ENCODE results near the gene ZC3H7A. TPM values are rescaled to one million over a fixed set of nuclear protein-coding genes. Genes with fewer than 3 reads are reported as not detected.

Gene ZC3H7A
- total and polyA plus RNA-seq, 2 of the 13 experiments (the other 11 are each of a cell fraction or from before 2014, with no cell fraction given), result 29.2 to 36.8 TPM

DNA sequence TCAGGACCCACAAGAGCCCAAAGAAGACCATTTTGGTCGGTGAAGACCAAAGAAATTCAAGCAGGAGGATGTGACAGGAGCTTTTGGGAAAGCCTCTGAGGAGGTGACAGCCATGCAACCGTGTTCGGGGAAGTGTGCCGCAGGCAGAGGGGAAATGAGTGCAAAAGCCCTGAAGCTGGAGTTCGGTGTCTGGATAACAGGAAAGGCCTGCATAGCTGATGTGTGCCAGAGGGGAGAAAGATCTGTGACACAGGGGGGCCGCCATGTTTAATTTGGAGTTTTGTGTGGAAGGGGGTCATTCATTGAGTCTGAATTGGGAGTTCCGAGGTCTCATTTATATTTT, 870 bp upstream of the ZC3H7A start:
- H3K27me3 ChIP-seq (ENCODE audit: control insufficient read depth in 1 of 2, insufficient read depth in 2 of 2, low read length in 2 of 2), result no peaks in the 10 kb centered on the region; a peak in 1 of 5 replicates
- H4K20me1 ChIP-seq (ENCODE audit: insufficient read depth, low read length), result peaks cover 27% of the 10 kb centered on the region
- H3K9ac ChIP-seq (ENCODE audit: insufficient read depth, low read depth, low read length), result peak overlapping the region; percentile 95
- H3K4me1 ChIP-seq (ENCODE audit: insufficient read depth, low read length), result peaks cover 73% of the 10 kb centered on the region
- H3K36me3 ChIP-seq (replicated peaks in 1 of 2; ENCODE audit: control insufficient read depth in 1 of 2, insufficient read depth in 2 of 2, low read length in 2 of 2), result peaks cover 0 to 8% of the 10 kb centered on the region in 2 experiments; a peak in 2 of 5 replicates
- WGBS (ENCODE audit: low lambda C conversion rate), result under 1% methylated on average over 7 of the region's 7 CpGs
- peaks cover 61% of the 10 kb centered on the region for H3K79me2 ChIP-seq (ENCODE audit: insufficient read depth, low read length)
- ATAC-seq, result peak; percentile 10
- H3K9me3 ChIP-seq (ENCODE audit: low read length), result no peaks in the 10 kb centered on the region
- H3K4me3 ChIP-seq (replicated peaks in 1 of 3; ENCODE audit: insufficient read depth in 1 of 3, low read depth in 2 of 3, low read length in 3 of 3), result peak overlapping the region; percentile 76 to 90 (median 83)
- H3K4me2 ChIP-seq (ENCODE audit: low read depth, low read length), result peak overlapping the region; percentile 93
- BruUV-seq (replicated peaks), result no TSS peak
- no peak overlapping the region for H2AFZ ChIP-seq (ENCODE audit: low read length)
- ChIA-PET CTCF (ENCODE audit: low intra/inter-chr PET ratio, low total read pairs) (no interaction called here), POLR2A (interaction anchor here (0.6 to 5.9 kb wide), 54 partner anchors 8 to 490 kb away, joined by 3 to 207 read pairs (median 6); partner anchors contain the start of genes GSPT1, LITAF, RSL1D1 and TXNDC11)
- DNase-seq (ENCODE audit: low spot score), result no peak
- FAIRE-seq, result no peak
- in situ Hi-C loops (cut with HindIII; ENCODE audit: extremely low pct_ligation_motif_present, low pct_unique_long_range_greater_than_20kb) (no loop called here), intact Hi-C loops (cut with micrococcal nuclease; ENCODE audit: unreplicated experiment) (loop anchor here (5.0 to 10.0 kb wide), 2 partner anchors 114 to 213 kb away; partner anchors contain the start of gene LITAF)
- H3K27ac ChIP-seq (ENCODE audit: extremely low read length, insufficient read depth, low read length), result peak overlapping the region; percentile 85
- TF ChIP-seq ZNF816 (CRISPR knock-in tag; IDR thresholded peaks at IDR 0.05; ENCODE audit: borderline replicate concordance) (peak; percentile 92), ZBTB20 (CRISPR knock-in tag; IDR thresholded peaks at IDR 0.05; ENCODE audit: borderline replicate concordance, low read depth) (no peak), DNMT1 (CRISPR knock-in tag; IDR thresholded peaks at IDR 0.05) (no peak), ZFP36 (IDR thresholded peaks at IDR 0.05; ENCODE audit: borderline replicate concordance, low read depth, low read length, partially characterized antibody) (no peak), ZC3H13 (CRISPR knock-in tag; IDR thresholded peaks at IDR 0.05) (peak; percentile 87; the same call in 1 of the 2 replicates), ZNF674 (CRISPR knock-in tag; IDR thresholded peaks at IDR 0.05; ENCODE audit: low read depth) (no peak), POLR2A (IDR thresholded peaks at IDR 0.05; ENCODE audit: insufficient read depth in 1 of 2, low read depth in 2 of 2, low read length in 2 of 2) (no peak), SALL2 (CRISPR knock-in tag; IDR thresholded peaks at IDR 0.05) (no peak), MIXL1 (CRISPR knock-in tag; IDR thresholded peaks at IDR 0.05) (no peak), ZNF331 (CRISPR knock-in tag; IDR thresholded peaks at IDR 0.05) (no peak), XRCC5 (optimal IDR thresholded peaks at IDR 0.05; ENCODE audit: low read length) (peak; percentile 5), ZNF7 (CRISPR knock-in tag; IDR thresholded peaks at IDR 0.05) (no peak), PHF20 (CRISPR knock-in tag; IDR thresholded peaks at IDR 0.05) (no peak), AGO1 (IDR thresholded peaks at IDR 0.05; ENCODE audit: low read depth, low read length, poor library complexity, severe bottlenecking) (no peak), FOSL2 (CRISPR knock-in tag; IDR thresholded peaks at IDR 0.05) (0 out of 2 replicates have a peak, but pooled peaks have one; percentile 4), ZMYM2 (CRISPR knock-in tag; IDR thresholded peaks at IDR 0.05) (no peak)
- TF ChIP-seq, protein P1, sequence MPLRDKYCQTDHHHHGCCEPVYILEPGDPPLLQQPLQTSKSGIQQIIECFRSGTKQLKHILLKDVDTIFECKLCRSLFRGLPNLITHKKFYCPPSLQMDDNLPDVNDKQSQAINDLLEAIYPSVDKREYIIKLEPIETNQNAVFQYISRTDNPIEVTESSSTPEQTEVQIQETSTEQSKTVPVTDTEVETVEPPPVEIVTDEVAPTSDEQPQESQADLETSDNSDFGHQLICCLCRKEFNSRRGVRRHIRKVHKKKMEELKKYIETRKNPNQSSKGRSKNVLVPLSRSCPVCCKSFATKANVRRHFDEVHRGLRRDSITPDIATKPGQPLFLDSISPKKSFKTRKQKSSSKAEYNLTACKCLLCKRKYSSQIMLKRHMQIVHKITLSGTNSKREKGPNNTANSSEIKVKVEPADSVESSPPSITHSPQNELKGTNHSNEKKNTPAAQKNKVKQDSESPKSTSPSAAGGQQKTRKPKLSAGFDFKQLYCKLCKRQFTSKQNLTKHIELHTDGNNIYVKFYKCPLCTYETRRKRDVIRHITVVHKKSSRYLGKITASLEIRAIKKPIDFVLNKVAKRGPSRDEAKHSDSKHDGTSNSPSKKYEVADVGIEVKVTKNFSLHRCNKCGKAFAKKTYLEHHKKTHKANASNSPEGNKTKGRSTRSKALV (CRISPR knock-in tag; IDR thresholded peaks at IDR 0.05), result no peak
- TF ChIP-seq, protein P2, sequence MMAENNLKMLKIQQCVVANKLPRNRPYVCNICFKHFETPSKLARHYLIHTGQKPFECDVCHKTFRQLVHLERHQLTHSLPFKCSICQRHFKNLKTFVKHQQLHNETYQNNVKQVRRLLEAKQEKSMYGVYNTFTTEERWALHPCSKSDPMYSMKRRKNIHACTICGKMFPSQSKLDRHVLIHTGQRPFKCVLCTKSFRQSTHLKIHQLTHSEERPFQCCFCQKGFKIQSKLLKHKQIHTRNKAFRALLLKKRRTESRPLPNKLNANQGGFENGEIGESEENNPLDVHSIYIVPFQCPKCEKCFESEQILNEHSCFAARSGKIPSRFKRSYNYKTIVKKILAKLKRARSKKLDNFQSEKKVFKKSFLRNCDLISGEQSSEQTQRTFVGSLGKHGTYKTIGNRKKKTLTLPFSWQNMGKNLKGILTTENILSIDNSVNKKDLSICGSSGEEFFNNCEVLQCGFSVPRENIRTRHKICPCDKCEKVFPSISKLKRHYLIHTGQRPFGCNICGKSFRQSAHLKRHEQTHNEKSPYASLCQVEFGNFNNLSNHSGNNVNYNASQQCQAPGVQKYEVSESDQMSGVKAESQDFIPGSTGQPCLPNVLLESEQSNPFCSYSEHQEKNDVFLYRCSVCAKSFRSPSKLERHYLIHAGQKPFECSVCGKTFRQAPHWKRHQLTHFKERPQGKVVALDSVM (CRISPR knock-in tag; IDR thresholded peaks at IDR 0.05), result no peak
- TF ChIP-seq, protein P3, sequence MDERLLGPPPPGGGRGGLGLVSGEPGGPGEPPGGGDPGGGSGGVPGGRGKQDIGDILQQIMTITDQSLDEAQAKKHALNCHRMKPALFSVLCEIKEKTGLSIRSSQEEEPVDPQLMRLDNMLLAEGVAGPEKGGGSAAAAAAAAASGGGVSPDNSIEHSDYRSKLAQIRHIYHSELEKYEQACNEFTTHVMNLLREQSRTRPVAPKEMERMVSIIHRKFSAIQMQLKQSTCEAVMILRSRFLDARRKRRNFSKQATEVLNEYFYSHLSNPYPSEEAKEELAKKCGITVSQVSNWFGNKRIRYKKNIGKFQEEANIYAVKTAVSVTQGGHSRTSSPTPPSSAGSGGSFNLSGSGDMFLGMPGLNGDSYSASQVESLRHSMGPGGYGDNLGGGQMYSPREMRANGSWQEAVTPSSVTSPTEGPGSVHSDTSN (CRISPR knock-in tag; IDR thresholded peaks at IDR 0.05), result no peak
- TF ChIP-seq, protein P4, sequence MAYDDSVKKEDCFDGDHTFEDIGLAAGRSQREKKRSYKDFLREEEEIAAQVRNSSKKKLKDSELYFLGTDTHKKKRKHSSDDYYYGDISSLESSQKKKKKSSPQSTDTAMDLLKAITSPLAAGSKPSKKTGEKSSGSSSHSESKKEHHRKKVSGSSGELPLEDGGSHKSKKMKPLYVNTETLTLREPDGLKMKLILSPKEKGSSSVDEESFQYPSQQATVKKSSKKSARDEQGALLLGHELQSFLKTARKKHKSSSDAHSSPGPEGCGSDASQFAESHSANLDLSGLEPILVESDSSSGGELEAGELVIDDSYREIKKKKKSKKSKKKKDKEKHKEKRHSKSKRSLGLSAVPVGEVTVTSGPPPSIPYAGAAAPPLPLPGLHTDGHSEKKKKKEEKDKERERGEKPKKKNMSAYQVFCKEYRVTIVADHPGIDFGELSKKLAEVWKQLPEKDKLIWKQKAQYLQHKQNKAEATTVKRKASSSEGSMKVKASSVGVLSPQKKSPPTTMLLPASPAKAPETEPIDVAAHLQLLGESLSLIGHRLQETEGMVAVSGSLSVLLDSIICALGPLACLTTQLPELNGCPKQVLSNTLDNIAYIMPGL (CRISPR knock-in tag; IDR thresholded peaks at IDR 0.05; ENCODE audit: borderline replicate concordance in 1 of 2, low read depth in 1 of 2), result no peak; a peak in 1 of 4 replicates

All from HepG2 (cell line).